Stimulated activated CD4-positive, alpha-beta T cell treated with anti-CD3 and anti-CD28 coated beads, Interleukin-12 subunit alpha, Interleukin-12 subunit beta, amount 100 ng/mL, for 48 hours (primary cell): ENCODE data around the gene JPH4.
A peak's percentile ranks its signal among the peaks of the same experiment; 100 is the strongest.

Experiments
- DNase-seq, 3 donors: peaks; one replicate each; pipeline ENCODE4 v3.0.0-alpha.2; 2020; ENCODE audit warnings: low read depth in 2 of 3, low spot score in 1 of 3

Gene JPH4

GRCh38 chr14:23580152-23580926 lies 1.7 kb upstream of the JPH4 start:
- DNase-seq = no peak

GRCh38 chr14:23579739-23580138 lies 1.1 kb upstream of the JPH4 start:
- no peak for DNase-seq

DNA sequence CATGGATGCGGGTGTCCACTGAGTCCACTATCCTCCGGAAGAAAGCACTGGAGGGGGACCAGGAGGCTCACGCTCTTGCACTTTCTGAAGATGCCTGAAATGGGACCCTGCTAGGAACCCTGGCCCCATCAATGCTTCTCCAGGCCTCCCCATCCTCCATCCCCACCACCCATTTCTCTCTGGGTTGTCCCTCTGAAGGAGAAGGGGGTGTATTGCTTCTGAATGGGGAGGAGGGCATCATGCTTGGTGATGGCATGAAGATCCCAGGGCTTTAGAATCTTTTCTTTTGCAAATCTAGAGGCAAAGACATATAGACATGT lies 681 bp upstream of the JPH4 start:
- DNase-seq = no peak

- DNase-seq = no peak
These were observed 739 bp downstream of the JPH4 start for GRCh38 chr14:23577710-23578392.

DNA sequence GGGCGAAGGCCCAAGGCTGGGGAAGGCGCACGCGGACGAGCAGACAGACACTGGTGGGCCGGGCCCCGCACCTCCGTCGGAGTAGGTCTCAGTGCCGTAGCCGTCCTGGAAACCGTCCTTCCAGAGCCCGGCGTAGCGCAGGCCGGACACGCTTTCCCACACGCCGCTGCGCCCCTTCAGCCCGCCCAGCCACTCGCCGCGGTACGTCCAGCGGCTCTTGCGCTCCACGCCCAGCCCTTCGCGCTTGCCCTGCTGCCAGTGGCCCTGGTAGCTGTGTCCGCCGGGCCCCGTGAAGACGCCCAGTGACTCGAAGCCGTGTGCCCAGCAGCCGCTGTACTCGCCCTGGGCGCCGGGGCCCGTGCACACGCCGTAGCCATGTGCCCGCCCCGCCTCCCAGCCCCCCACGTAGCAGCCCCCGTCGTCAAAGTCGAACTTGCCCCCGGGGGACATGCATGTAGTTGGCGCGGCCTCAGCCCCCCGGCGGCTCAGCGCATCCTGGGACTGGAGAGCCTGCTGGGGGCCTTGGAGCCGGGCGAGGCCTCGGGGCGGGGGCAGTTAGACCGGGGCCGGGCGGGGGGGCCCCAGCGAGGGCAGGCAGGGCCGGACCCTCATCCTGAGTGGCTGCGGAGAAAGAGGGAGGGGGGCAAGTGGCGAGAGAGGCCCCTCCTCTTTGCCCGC lies 1.4 kb downstream of the JPH4 start:
- no peak for DNase-seq

- no peak for DNase-seq
These were observed 5.1 kb downstream of the JPH4 start for GRCh38 chr14:23573384-23574015.

GRCh38 chr14:23572836-23573235 lies 5.8 kb downstream of the JPH4 start:
- no peak for DNase-seq

GRCh38 chr14:23572524-23572828 lies 6.1 kb downstream of the JPH4 start:
- no peak for DNase-seq

GRCh38 chr14:23571701-23572523 lies 6.7 kb downstream of the JPH4 start:
- DNase-seq = no peak

DNA sequence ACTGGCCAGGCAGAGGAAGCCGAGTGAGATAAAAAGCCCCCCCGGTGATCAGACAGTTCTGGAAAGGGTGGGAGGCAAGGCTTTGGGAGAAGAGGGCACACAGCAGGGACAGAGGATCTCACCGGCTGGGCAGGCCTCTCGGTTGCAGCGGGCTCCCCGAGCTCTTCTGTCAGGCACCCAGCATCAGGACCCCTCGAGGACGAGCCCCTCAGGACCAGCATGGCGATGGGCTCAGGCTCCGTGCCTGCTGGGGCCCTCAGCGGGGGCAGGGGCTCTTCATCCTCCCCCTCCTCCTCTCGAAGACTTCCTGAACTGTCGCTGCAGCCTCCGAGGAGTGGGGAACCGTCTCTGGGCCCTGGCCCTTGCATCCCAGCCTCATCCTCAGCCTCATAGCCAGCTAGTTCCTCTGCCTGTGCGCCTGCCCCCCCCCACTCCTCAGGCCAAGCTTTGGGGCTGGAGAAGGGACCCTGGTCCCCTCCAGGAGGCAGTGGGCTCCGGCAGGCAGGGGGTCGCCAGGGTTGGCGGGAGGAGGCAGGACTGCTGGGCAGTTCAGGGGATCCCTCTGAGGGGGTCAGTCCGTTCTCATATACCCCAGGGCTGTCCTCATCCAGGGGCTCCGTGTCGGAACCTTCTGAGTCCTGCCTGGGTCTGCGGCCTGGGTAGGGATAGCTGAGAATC lies 7.6 kb downstream of the JPH4 start:
- DNase-seq = no peak

DNA sequence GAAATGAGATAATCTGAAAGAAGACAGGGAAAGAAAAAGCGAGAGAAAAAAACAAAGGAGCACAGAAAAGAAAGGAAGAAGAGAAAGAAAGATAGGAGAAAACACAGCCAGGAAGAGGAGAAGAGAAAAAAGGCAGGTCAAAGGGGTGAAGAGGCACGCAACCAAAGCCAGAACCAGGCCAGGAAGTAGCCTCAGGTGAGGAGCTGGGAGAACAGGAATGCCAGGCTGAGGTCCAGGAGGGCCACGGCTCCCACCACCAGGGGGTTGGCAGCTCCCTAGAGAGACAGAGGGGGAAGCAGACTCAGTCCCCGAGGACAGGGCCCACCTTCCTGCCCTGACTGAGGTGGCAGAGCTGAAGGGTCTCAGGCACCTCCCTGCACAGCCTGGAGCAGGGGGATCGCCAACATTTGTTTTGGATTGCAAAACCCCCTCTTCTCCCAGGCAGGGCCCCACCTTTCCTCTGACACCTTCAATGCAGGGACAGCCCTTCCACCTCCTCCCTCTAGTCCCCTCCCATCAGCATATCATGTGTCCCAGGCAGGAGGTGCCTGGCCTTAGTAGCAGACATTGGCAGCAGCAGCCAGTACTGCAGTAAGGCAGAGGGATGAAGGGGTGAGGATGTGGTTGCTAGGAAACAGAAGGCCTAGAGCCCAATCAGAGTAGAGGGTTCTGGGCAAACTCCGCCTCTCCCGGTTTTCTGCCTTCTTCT lies 9.0 kb downstream of the JPH4 start:
- DNase-seq = no peak

- DNase-seq = no peak
These were observed 9.8 kb downstream of the JPH4 start for GRCh38 chr14:23568600-23569331.

DNA sequence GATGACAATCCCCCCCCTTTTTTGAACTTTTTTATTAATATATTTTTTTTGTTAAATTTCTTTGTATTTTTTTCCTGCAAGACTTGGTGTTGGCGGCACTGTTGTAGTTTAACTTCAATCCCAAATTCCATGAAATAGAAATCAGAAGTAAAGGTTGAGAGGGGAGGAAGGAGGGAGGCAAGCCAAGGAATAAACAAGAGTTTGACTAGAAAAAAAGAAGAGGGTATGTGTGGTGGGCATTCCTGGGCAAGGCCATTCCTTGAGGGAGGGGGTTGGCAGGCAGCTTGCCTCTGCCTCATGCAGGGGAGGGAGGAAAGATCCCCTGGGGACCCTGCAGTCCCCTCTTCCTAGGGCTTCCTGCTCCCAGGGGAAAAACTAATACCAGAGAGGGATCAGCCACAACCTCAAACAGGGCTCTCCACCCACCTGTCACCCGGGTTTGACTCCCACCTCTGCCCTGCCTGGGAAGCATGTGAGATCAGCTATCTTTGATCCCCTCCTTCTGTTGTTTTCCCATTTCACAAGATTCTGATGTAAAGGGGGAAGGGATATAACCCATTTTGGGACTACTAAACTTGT lies 10.5 kb downstream of the JPH4 start:
- DNase-seq = no peak

DNA sequence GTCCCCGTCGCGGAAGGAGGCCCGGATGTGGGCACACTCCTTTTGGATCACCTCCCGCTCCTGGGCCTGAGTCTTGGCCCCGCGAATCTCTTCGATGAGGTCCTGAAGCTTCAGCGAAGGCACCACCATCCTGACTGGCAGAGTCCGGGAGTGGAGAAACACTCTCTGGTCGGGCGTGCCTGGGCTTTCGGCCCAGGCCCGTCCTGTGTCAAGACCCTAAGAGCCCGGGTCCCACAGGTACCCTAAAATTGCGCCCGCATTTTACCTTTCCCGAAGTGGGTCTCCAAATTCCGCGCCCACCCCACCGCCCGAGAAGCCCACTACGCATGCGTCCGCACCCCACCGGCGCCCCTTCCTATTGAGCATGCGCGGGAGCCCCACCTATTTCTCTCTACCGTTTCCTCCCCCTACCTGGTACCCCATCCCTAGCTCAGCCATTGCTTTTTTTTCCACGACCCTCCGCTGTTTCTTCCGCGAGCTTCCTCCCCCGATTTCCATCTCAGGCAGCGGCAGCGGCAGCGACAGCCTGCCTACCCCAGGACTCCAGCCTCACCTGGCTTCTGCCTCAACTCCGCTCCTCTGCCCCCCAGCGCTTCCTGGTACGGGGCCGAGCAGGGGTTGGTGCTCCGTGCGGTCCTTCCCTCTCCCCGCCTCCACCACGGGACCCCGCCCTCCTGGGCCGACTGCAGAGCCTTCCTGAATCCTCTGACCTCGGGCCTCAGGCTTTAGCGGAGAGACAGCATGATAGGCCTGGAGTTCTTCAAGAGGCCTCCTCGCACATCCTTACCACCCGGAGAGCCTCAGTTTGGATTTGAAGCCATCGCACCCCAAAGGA lies 11.2 kb downstream of the JPH4 start, which contains the start of gene AP1G2:
Gene AP1G2, minus strand, starts transcription at position 606 of the 835 bp plus-strand sequence. Its CDS starts 477 bp downstream, at position 129.
- peak; percentile 81 to 93 (median 82) for DNase-seq

DNA sequence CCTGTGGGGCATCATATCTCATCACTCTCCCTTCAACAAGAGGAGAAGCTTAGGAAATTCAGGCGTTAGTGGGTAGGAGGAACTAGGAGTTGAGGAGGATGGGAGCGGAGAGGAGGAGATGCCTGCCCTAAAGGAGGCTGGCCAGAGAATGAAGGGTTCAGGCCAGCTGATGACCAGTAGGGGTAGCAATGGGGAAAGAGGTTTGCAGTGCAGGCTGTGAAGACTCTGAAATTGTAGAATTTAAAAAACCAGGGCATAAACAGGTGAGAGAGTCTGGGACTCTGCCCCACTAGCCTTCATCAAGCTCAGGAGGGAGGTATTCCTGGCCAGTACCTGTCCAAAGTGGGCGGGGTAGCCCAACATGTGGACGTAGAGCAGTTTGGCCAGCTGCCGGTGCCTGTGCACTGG lies 11.8 kb downstream of the JPH4 start:
- no peak for DNase-seq

DNA sequence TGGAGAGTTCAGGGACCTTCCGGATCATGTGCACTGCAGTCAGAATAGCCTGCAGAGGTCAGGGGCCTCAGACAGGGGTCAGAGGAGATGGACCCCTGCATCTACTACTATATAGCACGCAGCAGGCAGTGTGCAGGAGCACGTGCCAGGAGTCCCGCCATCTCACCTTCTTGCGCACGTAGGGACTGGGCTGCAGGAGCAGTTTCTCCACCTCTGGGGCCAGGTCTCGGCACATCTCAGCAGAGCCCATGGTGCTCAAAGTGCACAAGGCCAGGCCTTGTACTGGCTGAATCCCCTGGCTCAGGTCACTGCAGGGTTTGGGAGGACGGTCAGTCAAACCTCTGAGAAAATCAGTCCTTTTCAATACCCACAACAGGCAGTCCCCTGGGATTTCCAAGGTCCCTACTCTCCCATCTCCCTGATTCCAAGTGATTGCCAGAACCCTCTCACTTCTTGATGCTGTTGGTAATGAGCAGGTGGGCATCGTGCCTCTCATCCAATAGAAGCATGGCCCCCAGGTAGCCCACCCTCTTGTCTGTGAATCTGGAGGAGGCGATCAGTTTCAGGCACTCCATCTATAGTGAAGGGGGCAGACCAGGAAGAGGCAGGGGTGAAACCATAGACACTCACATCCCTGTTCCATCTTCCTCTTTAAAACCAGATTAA lies 12.3 kb downstream of the JPH4 start:
- no peak for DNase-seq

GRCh38 chr14:23565626-23566025 lies 13.0 kb downstream of the JPH4 start:
- DNase-seq = no peak
